ENCODE results near the gene SOAT2. TPM values are rescaled to one million over a fixed set of nuclear protein-coding genes. Genes with fewer than 3 reads are reported as not detected.
"Not testable (repeated sequence)": the region's sequence is repeated elsewhere in the genome, so short reads cannot be mapped to it uniquely, and the experiment has no call there.

Gene SOAT2
- total RNA-seq, 2 experiments from 2014 or later = 1.1 to 1.5 TPM

GRCh38 chr12:53143355-53143754, 40.1 kb downstream of the SOAT2 start:
- ChIA-PET POLR2A (no interaction called here), CTCF (no interaction called here)
- Mint-ChIP-seq H3K27me3 (no peaks in the 10 kb centered on the region), H3K27ac (no peak overlapping the region), H3K4me3 (no peak overlapping the region), H3K4me1 (ENCODE audit: low read depth) (no peaks in the 10 kb centered on the region), H3K9me3 (peaks cover 4% of the 10 kb centered on the region), H3K36me3 (no peaks in the 10 kb centered on the region)
- intact Hi-C loops (cut with micrococcal nuclease) = no loop called here
- no peak for DNase-seq

GRCh38 chr12:53145383-53146260, 42.3 kb downstream of the SOAT2 start:
- Mint-ChIP-seq H3K4me3 (no peak overlapping the region), H3K4me1 (ENCODE audit: low read depth) (no peaks in the 10 kb centered on the region), H3K27me3 (no peaks in the 10 kb centered on the region), H3K9me3 (no peaks in the 10 kb centered on the region), H3K36me3 (no peaks in the 10 kb centered on the region), H3K27ac (no peak overlapping the region)
- no peak for DNase-seq
- POLR2A ChIA-PET = no interaction called here
- intact Hi-C loops (cut with micrococcal nuclease) = no loop called here
- CTCF ChIA-PET = interaction anchor here (0.6 to 1.6 kb wide), 2 partner anchors 14 to 26 kb away, joined by 3 read pairs; no protein-coding TSS in a partner anchor

GRCh38 chr12:53147181-53147580, 43.9 kb downstream of the SOAT2 start:
- Mint-ChIP-seq H3K4me1 (ENCODE audit: low read depth) (no peaks in the 10 kb centered on the region), H3K27me3 (no peaks in the 10 kb centered on the region), H3K27ac (no peak overlapping the region), H3K9me3 (no peaks in the 10 kb centered on the region), H3K4me3 (no peak overlapping the region), H3K36me3 (no peaks in the 10 kb centered on the region)
- no peak for DNase-seq
- intact Hi-C loops (cut with micrococcal nuclease) = no loop called here
- POLR2A ChIA-PET = no interaction called here
- CTCF ChIA-PET = no interaction called here

GRCh38 chr12:53147653-53148052, 44.4 kb downstream of the SOAT2 start:
- Mint-ChIP-seq H3K27ac (no peak overlapping the region), H3K27me3 (no peaks in the 10 kb centered on the region), H3K4me1 (ENCODE audit: low read depth) (no peaks in the 10 kb centered on the region), H3K4me3 (no peak overlapping the region), H3K9me3 (no peaks in the 10 kb centered on the region), H3K36me3 (no peaks in the 10 kb centered on the region)
- ChIA-PET POLR2A (no interaction called here), CTCF (no interaction called here)
- intact Hi-C loops (cut with micrococcal nuclease) = no loop called here
- DNase-seq = no peak

- no peaks in the 10 kb centered on the region for H3K4me1 Mint-ChIP-seq (ENCODE audit: low read depth)
- no peak for DNase-seq
- no peaks in the 10 kb centered on the region for H3K27me3 Mint-ChIP-seq
- H3K36me3 Mint-ChIP-seq = no peaks in the 10 kb centered on the region
- H3K9me3 Mint-ChIP-seq = no peaks in the 10 kb centered on the region
- POLR2A ChIA-PET = no interaction called here
- CTCF ChIA-PET = interaction anchor here (1.3 to 1.5 kb wide), 2 partner anchors 9 to 194 kb away, joined by 4 to 6 read pairs; no protein-coding TSS in a partner anchor
- H3K4me3 Mint-ChIP-seq = no peak overlapping the region
- intact Hi-C loops (cut with micrococcal nuclease) = no loop called here
- no peak overlapping the region for H3K27ac Mint-ChIP-seq
Observed at GRCh38 chr12:53151039-53151438, 47.8 kb downstream of the SOAT2 start.

- Mint-ChIP-seq H3K36me3 (no peaks in the 10 kb centered on the region), H3K4me1 (ENCODE audit: low read depth) (no peaks in the 10 kb centered on the region), H3K9me3 (no peaks in the 10 kb centered on the region), H3K27me3 (no peaks in the 10 kb centered on the region), H3K27ac (no peak overlapping the region), H3K4me3 (no peak overlapping the region)
- intact Hi-C loops (cut with micrococcal nuclease) = no loop called here
- POLR2A ChIA-PET = no interaction called here
- DNase-seq = no peak
- CTCF ChIA-PET = interaction anchor here (0.6 to 1.3 kb wide), 4 partner anchors 8 to 193 kb away, joined by 3 to 6 read pairs (median 3); partner anchors contain the start of gene ESPL1
Observed at GRCh38 chr12:53152390-53152789, 49.1 kb downstream of the SOAT2 start.

- Mint-ChIP-seq H3K27ac (no peak overlapping the region), H3K4me3 (no peak overlapping the region), H3K4me1 (ENCODE audit: low read depth) (peaks cover 6% of the 10 kb centered on the region), H3K27me3 (no peaks in the 10 kb centered on the region), H3K36me3 (no peaks in the 10 kb centered on the region), H3K9me3 (no peaks in the 10 kb centered on the region)
- peak; percentile 95 for DNase-seq
- ChIA-PET CTCF (interaction anchor here (0.7 to 6.3 kb wide), 43 partner anchors 9 to 317 kb away, joined by 3 to 65 read pairs (median 6); partner anchors contain the start of genes AAAS, CSAD, ESPL1 and IGFBP6), POLR2A (interaction anchor here (0.6 to 1.9 kb wide), 2 partner anchors 22 to 163 kb away, joined by 4 to 12 read pairs; partner anchors contain the start of genes AAAS, CSAD and ZNF740)
- intact Hi-C loops (cut with micrococcal nuclease) = loop anchor here (1.0 to 2.0 kb wide), 5 partner anchors 31 to 186 kb away; partner anchors contain the start of genes ITGB7 and PFDN5
Observed at GRCh38 chr12:53159195-53159839, 56.0 kb downstream of the SOAT2 start.

- DNase-seq = no peak
- no peak overlapping the region for H3K4me3 Mint-ChIP-seq
- H3K36me3 Mint-ChIP-seq = peaks cover 2% of the 10 kb centered on the region
- ChIA-PET POLR2A (interaction anchor here (1.0 to 1.9 kb wide), 2 partner anchors 21 to 46 kb away, joined by 3 to 12 read pairs; partner anchors contain the start of genes CSAD and ZNF740), CTCF (interaction anchor here (0.7 to 6.3 kb wide), 43 partner anchors 8 to 317 kb away, joined by 3 to 65 read pairs (median 6); partner anchors contain the start of genes AAAS, CSAD, ESPL1 and IGFBP6)
- H3K9me3 Mint-ChIP-seq = no peaks in the 10 kb centered on the region
- no peaks in the 10 kb centered on the region for H3K27me3 Mint-ChIP-seq
- H3K27ac Mint-ChIP-seq = no peak overlapping the region
- intact Hi-C loops (cut with micrococcal nuclease) = loop anchor here (1.0 to 2.0 kb wide), 5 partner anchors 30 to 185 kb away; partner anchors contain the start of genes ITGB7 and PFDN5
- H3K4me1 Mint-ChIP-seq (ENCODE audit: low read depth) = peaks cover 6% of the 10 kb centered on the region
Observed at GRCh38 chr12:53160000-53160399, 56.7 kb downstream of the SOAT2 start.

GRCh38 chr12:53160673-53161072, 57.4 kb downstream of the SOAT2 start:
- no peak overlapping the region for H3K4me3 Mint-ChIP-seq
- no peak overlapping the region for H3K27ac Mint-ChIP-seq
- ChIA-PET CTCF (interaction anchor here (0.6 to 6.3 kb wide), 22 partner anchors 9 to 316 kb away, joined by 3 to 65 read pairs (median 10); partner anchors contain the start of genes AAAS, CSAD, ESPL1 and IGFBP6), POLR2A (interaction anchor here (1.0 to 1.9 kb wide), 2 partner anchors 20 to 45 kb away, joined by 3 to 12 read pairs; partner anchors contain the start of genes CSAD and ZNF740)
- H3K9me3 Mint-ChIP-seq = no peaks in the 10 kb centered on the region
- peaks cover 2% of the 10 kb centered on the region for H3K36me3 Mint-ChIP-seq
- no peak for DNase-seq
- peaks cover 6% of the 10 kb centered on the region for H3K4me1 Mint-ChIP-seq (ENCODE audit: low read depth)
- H3K27me3 Mint-ChIP-seq = no peaks in the 10 kb centered on the region
- intact Hi-C loops (cut with micrococcal nuclease) = no loop called here

GRCh38 chr12:53161119-53161911, 58.0 kb downstream of the SOAT2 start:
- DNase-seq = no peak
- peaks cover 2% of the 10 kb centered on the region for H3K36me3 Mint-ChIP-seq
- ChIA-PET CTCF (interaction anchor here (0.6 to 6.3 kb wide), 20 partner anchors 10 to 315 kb away, joined by 3 to 65 read pairs (median 14); partner anchors contain the start of genes AAAS, CSAD, ESPL1 and IGFBP6), POLR2A (interaction anchor here (1.0 kb wide), 1 partner anchor 44 kb away, joined by 3 read pairs; no protein-coding TSS in a partner anchor)
- no peak overlapping the region for H3K27ac Mint-ChIP-seq
- peaks cover 9% of the 10 kb centered on the region for H3K4me1 Mint-ChIP-seq (ENCODE audit: low read depth)
- intact Hi-C loops (cut with micrococcal nuclease) = no loop called here
- H3K9me3 Mint-ChIP-seq = no peaks in the 10 kb centered on the region
- H3K27me3 Mint-ChIP-seq = no peaks in the 10 kb centered on the region
- no peak overlapping the region for H3K4me3 Mint-ChIP-seq

GRCh38 chr12:53163008-53163407, 59.7 kb downstream of the SOAT2 start:
- H3K4me3 Mint-ChIP-seq; DNase-seq; H3K27me3 Mint-ChIP-seq; H3K36me3 Mint-ChIP-seq; POLR2A ChIA-PET; H3K27ac Mint-ChIP-seq; intact Hi-C loops (cut with micrococcal nuclease); H3K9me3 Mint-ChIP-seq: not testable (repeated sequence)
- H3K4me1 Mint-ChIP-seq (ENCODE audit: low read depth) = peaks cover 10% of the 10 kb centered on the region
- CTCF ChIA-PET = interaction anchor here (4.7 to 6.3 kb wide), 2 partner anchors 27 to 182 kb away, joined by 36 to 53 read pairs; no protein-coding TSS in a partner anchor
